Heart left ventricle (tissue), 13 donors: Measurements from ENCODE around the gene VAC14.

ENCODE experiments used
- CTCF ChIP-seq, 12 donors: fragments of 200-600 bp; sonication (generic) in 4 of 12; IDR thresholded peaks; one replicate each; pipeline versions ENCODE4 v1.5.0 to v1.8.0; 2018 to 2022; ENCODE audit warnings: antibody characterized with exemption in 12 of 12, mild to moderate bottlenecking in 5 of 12
- POLR2A ChIP-seq, 2 donors: fragments of 450-650 bp; IDR thresholded peaks; one replicate each; pipeline ENCODE4 v1.6.1; 2017; ENCODE audit warnings: antibody characterized with exemption in 2 of 2, mild to moderate bottlenecking in 2 of 2, moderate library complexity in 2 of 2
- donor health status: ischemic (EF 13 %, LVEDD 7.1; RV severe dilation, severe dysfunction).
- donor health status: DM: no; HTN: yes; CAD: no.
- donor health status: DM: no; HTN: no; CAD: no.
- donor health status: ischemic (EF 25% LVEDD 6.9; RV normal size, moderate dysfunction).
- donor health status: ischemic (EF 25% LVEDD 5.7; RV mildly dilated, moderate dysfunction).
- donor health status: ischemic (EF 35%, LVEDD 5.7; RV mildly dilated, moderate dysfunction).
- donor health status: nonischemic (EF 11% LVEDD 7.7; RV severe dilation, severe dysfunction).
- donor health status: DM: yes; HTN: yes; CAD: no.
- donor health status: PGD.
- donor health status: ischemic (EF 29% LVEDD 5.4; RV normal size, mild dysfunction).
- donor health status: nonischemic (EF 23%, LVEDD 6.1; RV moderate dilation, normal function).

GRCh38 chr16:70660672-70661350 is 140.1 kb downstream of the VAC14 start:
- TF ChIP-seq CTCF (IDR thresholded peaks at IDR 0.05): no peak
- TF ChIP-seq POLR2A (IDR thresholded peaks at IDR 0.05): no peak
